GM19467 (cell line): Measurements from ENCODE around the gene ECE1.

ENCODE experiments used
- ATAC-seq: cut with Tn5 transposase; IDR thresholded peaks from one replicate; pipeline ENCODE4 v1.9.1; 2021; ENCODE audit warnings: mild to moderate bottlenecking, moderate library complexity; ENCODE audit not compliant: unreplicated experiment

Gene ECE1

GRCh38 chr1:21325731-21326387, 35.6 kb upstream of the ECE1 start:
- no peak for ATAC-seq

- ATAC-seq: no peak
Measured at GRCh38 chr1:21325231-21325718, 35.0 kb upstream of the ECE1 start.

GRCh38 chr1:21324368-21325141, 34.3 kb upstream of the ECE1 start:
- ATAC-seq: no peak

- no peak for ATAC-seq
Measured at GRCh38 chr1:21323091-21323490, 32.8 kb upstream of the ECE1 start.

GRCh38 chr1:21322681-21323016, 32.4 kb upstream of the ECE1 start:
- ATAC-seq: no peak

- ATAC-seq: no peak
Measured at GRCh38 chr1:21321963-21322680, 31.9 kb upstream of the ECE1 start.

GRCh38 chr1:21320410-21321108, 30.3 kb upstream of the ECE1 start:
- no peak for ATAC-seq

GRCh38 chr1:21319447-21320407, 29.5 kb upstream of the ECE1 start:
- ATAC-seq: no peak

GRCh38 chr1:21318714-21319159, 28.5 kb upstream of the ECE1 start:
- no peak for ATAC-seq

- no peak for ATAC-seq
Measured at GRCh38 chr1:21318057-21318713, 27.9 kb upstream of the ECE1 start.

GRCh38 chr1:21317690-21318043, 27.4 kb upstream of the ECE1 start:
- no peak for ATAC-seq

- ATAC-seq: no peak
Measured at GRCh38 chr1:21317035-21317689, 26.9 kb upstream of the ECE1 start.

GRCh38 chr1:21314743-21315396, 24.6 kb upstream of the ECE1 start:
- no peak for ATAC-seq

- no peak for ATAC-seq
Measured at GRCh38 chr1:21313886-21314721, 23.8 kb upstream of the ECE1 start.

- ATAC-seq: no peak
Measured at GRCh38 chr1:21313203-21313885, 23.1 kb upstream of the ECE1 start.

- no peak for ATAC-seq
Measured at GRCh38 chr1:21312407-21312992, 22.2 kb upstream of the ECE1 start.

- no peak for ATAC-seq
Measured at GRCh38 chr1:21311016-21311415, 20.8 kb upstream of the ECE1 start.
